Measurements from ENCODE around the gene SBSN.

GRCh38 chr19:35490364-35490763 lies 37.7 kb downstream of the SBSN start, which contains the start of gene KRTDAP:
- TF ChIP-seq CTCF (IDR thresholded peaks at IDR 0.05) = no peak
- no peak for TF ChIP-seq POLR2A (IDR thresholded peaks at IDR 0.05)

Measured in lower leg skin (tissue), 3 donors.